NB4 (cell line): ENCODE measurements around the gene RORB.

Experiments
- CTCF ChIP-seq: IDR thresholded peaks from one replicate; pipeline ENCODE4 v1.5.1; 2012; ENCODE audit warnings: low read depth, low read length
- POLR2A ChIP-seq: IDR thresholded peaks from 2 replicates; pipeline ENCODE4 v1.6.1; 2011; ENCODE audit warnings: mild to moderate bottlenecking; ENCODE audit not compliant: insufficient read length; ENCODE audit errors: extremely low read depth

- TF ChIP-seq POLR2A: no peak
- no peak for TF ChIP-seq CTCF
Observed at GRCh38 chr9:74691058-74691457, 193.9 kb downstream of the RORB start.
